Measurements from ENCODE around the gene PLD5.

- TF ChIP-seq CTCF (conservative IDR thresholded peaks at IDR 0.05; ENCODE audit: low read depth, low read length) (no peak), EZH2phosphoT487 (IDR thresholded peaks at IDR 0.05; ENCODE audit: borderline replicate concordance, low read length) (no peak)
These were observed 1.3 kb downstream of the PLD5 start for GRCh38 chr1:242522996-242523718.

Data from PC-3 (cell line).